ENCODE results near the gene TBL1XR1. TPM values are rescaled to one million over a fixed set of nuclear protein-coding genes. Genes with fewer than 3 reads are reported as not detected.

TBL1XR1 gene
- total RNA-seq, 1 experiment from 2014 or later: 186 TPM

GRCh38 chr3:177149106-177149505 is 48.2 kb downstream of the TBL1XR1 start:
- no peak for TF ChIP-seq CTCF (conservative IDR thresholded peaks at IDR 0.05; ENCODE audit: low read depth, low read length)
- no peak for TF ChIP-seq EZH2 (IDR thresholded peaks at IDR 0.05; ENCODE audit: borderline replicate concordance, low read depth, low read length, poor library complexity, severe bottlenecking)
- POLR2A ChIA-PET (ENCODE audit: low non-redundant PET): interaction anchor here (0.6 kb wide), 1 partner anchor 162 kb away, joined by 8 read pairs; no protein-coding TSS in a partner anchor
- DNase-seq (ENCODE audit: low spot score): no peak
- CTCF ChIA-PET: no interaction called here
- BruUV-seq (replicated peaks): no TSS peak
- Histone ChIP-seq H3K36me3 (ENCODE audit: insufficient read depth, low read length, poor library complexity, severe bottlenecking) (no peaks in the 10 kb centered on the region), H3K4me3 (ENCODE audit: low read depth, low read length, poor library complexity, severe bottlenecking) (no peak overlapping the region), H3K27me3 (replicated peaks; ENCODE audit: insufficient read depth, low read depth, low read length, poor library complexity) (no peaks in the 10 kb centered on the region), H3K9me3 (ENCODE audit: low read depth, low read length, poor library complexity, severe bottlenecking) (no peaks in the 10 kb centered on the region), H3K4me1 (ENCODE audit: insufficient read depth, low read length, poor library complexity, severe bottlenecking) (peaks cover 54% of the 10 kb centered on the region), H3K27ac (ENCODE audit: low read depth, low read length, poor library complexity, severe bottlenecking) (no peak overlapping the region)
- intact Hi-C loops (cut with micrococcal nuclease; ENCODE audit: unreplicated experiment): no loop called here

GRCh38 chr3:177147790-177148189 is 49.5 kb downstream of the TBL1XR1 start:
- intact Hi-C loops (cut with micrococcal nuclease; ENCODE audit: unreplicated experiment): no loop called here
- TF ChIP-seq CTCF (conservative IDR thresholded peaks at IDR 0.05; ENCODE audit: low read depth, low read length) (no peak), EZH2 (IDR thresholded peaks at IDR 0.05; ENCODE audit: borderline replicate concordance, low read depth, low read length, poor library complexity, severe bottlenecking) (no peak)
- H3K4me3 ChIP-seq (ENCODE audit: low read depth, low read length, poor library complexity, severe bottlenecking): no peak overlapping the region
- H3K27ac ChIP-seq (ENCODE audit: low read depth, low read length, poor library complexity, severe bottlenecking): no peak overlapping the region
- ChIA-PET POLR2A (ENCODE audit: low non-redundant PET) (no interaction called here), CTCF (no interaction called here)
- H3K27me3 ChIP-seq (replicated peaks; ENCODE audit: insufficient read depth, low read depth, low read length, poor library complexity): no peaks in the 10 kb centered on the region
- H3K4me1 ChIP-seq (ENCODE audit: insufficient read depth, low read length, poor library complexity, severe bottlenecking): peaks cover 54% of the 10 kb centered on the region
- H3K9me3 ChIP-seq (ENCODE audit: low read depth, low read length, poor library complexity, severe bottlenecking): no peaks in the 10 kb centered on the region
- H3K36me3 ChIP-seq (ENCODE audit: insufficient read depth, low read length, poor library complexity, severe bottlenecking): no peaks in the 10 kb centered on the region
- no peak for DNase-seq (ENCODE audit: low spot score)
- BruUV-seq (replicated peaks): no TSS peak

- intact Hi-C loops (cut with micrococcal nuclease; ENCODE audit: unreplicated experiment): no loop called here
- no peak overlapping the region for H3K27ac ChIP-seq (ENCODE audit: low read depth, low read length, poor library complexity, severe bottlenecking)
- CTCF ChIA-PET: no interaction called here
- H3K36me3 ChIP-seq (ENCODE audit: insufficient read depth, low read length, poor library complexity, severe bottlenecking): no peaks in the 10 kb centered on the region
- H3K4me3 ChIP-seq (ENCODE audit: low read depth, low read length, poor library complexity, severe bottlenecking): no peak overlapping the region
- no peak for TF ChIP-seq CTCF (conservative IDR thresholded peaks at IDR 0.05; ENCODE audit: low read depth, low read length)
- no peak for TF ChIP-seq EZH2 (IDR thresholded peaks at IDR 0.05; ENCODE audit: borderline replicate concordance, low read depth, low read length, poor library complexity, severe bottlenecking)
- no peaks in the 10 kb centered on the region for H3K9me3 ChIP-seq (ENCODE audit: low read depth, low read length, poor library complexity, severe bottlenecking)
- POLR2A ChIA-PET (ENCODE audit: low non-redundant PET): no interaction called here
- no peak for DNase-seq (ENCODE audit: low spot score)
- no peaks in the 10 kb centered on the region for H3K27me3 ChIP-seq (replicated peaks; ENCODE audit: insufficient read depth, low read depth, low read length, poor library complexity)
- BruUV-seq (replicated peaks): no TSS peak
- peaks cover 46% of the 10 kb centered on the region for H3K4me1 ChIP-seq (ENCODE audit: insufficient read depth, low read length, poor library complexity, severe bottlenecking)
Measured at GRCh38 chr3:177146646-177147045, 50.6 kb downstream of the TBL1XR1 start.
